ENCODE measurements around the gene MKNK2.

GRCh38 chr19:2037651-2038255, 13.3 kb downstream of the MKNK2 start:
- no peak for TF ChIP-seq CTCF (IDR thresholded peaks at IDR 0.05)
- TF ChIP-seq EP300 (IDR thresholded peaks at IDR 0.05), result peak in 1 of 2 donors; percentile 26
